Measurements from ENCODE around the gene CBLB. TPM values are rescaled to one million over a fixed set of nuclear protein-coding genes. Genes with fewer than 3 reads are reported as not detected.

Gene CBLB
- total and polyA plus RNA-seq, 2 experiments from 2014 or later, result 20.5 to 47.7 TPM

DNA sequence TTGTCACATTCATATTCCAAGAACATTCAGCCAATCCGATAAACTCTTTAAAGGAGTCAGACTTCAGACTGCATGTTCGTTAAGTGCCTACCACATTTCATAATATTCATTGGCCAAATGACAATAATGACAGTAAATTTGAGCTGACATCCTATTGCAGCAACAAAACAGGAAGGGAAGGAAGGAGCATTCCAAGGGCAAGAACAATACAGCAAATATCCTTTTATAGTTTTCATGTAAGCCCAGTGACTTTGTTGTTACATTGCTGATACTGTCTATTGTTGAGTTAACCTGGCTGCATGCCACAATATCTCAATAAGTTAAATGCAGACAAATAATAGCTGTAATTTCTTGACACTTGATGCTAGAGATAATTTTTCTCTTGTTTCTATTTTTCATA is 16.4 kb upstream of the CBLB start:
- no peak for ATAC-seq
- H3K4me2 ChIP-seq, result no peak overlapping the region
- no peaks in the 10 kb centered on the region for H3K27me3 ChIP-seq (ENCODE audit: insufficient read depth)
- H2AFZ ChIP-seq, result no peak overlapping the region
- H3F3A ChIP-seq (replicated peaks; ENCODE audit: low read depth), result no peaks in the 10 kb centered on the region
- no peak overlapping the region for H3K27ac Mint-ChIP-seq
- H3K4me1 ChIP-seq (ENCODE audit: insufficient read depth), result no peaks in the 10 kb centered on the region; the same call in 1 of the 2 replicates
- no peaks in the 10 kb centered on the region for H3K36me3 ChIP-seq (ENCODE audit: insufficient read depth)
- H3K27ac ChIP-seq (ENCODE audit: low read depth), result no peak overlapping the region
- H3K9me3 Mint-ChIP-seq, result no peaks in the 10 kb centered on the region
- no peaks in the 10 kb centered on the region for H4K20me1 ChIP-seq (replicated peaks; ENCODE audit: insufficient read depth)
- H3K4me3 ChIP-seq, result no peak overlapping the region
- H3K36me3 Mint-ChIP-seq (ENCODE audit: low read depth), result no peaks in the 10 kb centered on the region
- no peaks in the 10 kb centered on the region for H3K4me1 Mint-ChIP-seq
- TF ChIP-seq, protein P1, sequence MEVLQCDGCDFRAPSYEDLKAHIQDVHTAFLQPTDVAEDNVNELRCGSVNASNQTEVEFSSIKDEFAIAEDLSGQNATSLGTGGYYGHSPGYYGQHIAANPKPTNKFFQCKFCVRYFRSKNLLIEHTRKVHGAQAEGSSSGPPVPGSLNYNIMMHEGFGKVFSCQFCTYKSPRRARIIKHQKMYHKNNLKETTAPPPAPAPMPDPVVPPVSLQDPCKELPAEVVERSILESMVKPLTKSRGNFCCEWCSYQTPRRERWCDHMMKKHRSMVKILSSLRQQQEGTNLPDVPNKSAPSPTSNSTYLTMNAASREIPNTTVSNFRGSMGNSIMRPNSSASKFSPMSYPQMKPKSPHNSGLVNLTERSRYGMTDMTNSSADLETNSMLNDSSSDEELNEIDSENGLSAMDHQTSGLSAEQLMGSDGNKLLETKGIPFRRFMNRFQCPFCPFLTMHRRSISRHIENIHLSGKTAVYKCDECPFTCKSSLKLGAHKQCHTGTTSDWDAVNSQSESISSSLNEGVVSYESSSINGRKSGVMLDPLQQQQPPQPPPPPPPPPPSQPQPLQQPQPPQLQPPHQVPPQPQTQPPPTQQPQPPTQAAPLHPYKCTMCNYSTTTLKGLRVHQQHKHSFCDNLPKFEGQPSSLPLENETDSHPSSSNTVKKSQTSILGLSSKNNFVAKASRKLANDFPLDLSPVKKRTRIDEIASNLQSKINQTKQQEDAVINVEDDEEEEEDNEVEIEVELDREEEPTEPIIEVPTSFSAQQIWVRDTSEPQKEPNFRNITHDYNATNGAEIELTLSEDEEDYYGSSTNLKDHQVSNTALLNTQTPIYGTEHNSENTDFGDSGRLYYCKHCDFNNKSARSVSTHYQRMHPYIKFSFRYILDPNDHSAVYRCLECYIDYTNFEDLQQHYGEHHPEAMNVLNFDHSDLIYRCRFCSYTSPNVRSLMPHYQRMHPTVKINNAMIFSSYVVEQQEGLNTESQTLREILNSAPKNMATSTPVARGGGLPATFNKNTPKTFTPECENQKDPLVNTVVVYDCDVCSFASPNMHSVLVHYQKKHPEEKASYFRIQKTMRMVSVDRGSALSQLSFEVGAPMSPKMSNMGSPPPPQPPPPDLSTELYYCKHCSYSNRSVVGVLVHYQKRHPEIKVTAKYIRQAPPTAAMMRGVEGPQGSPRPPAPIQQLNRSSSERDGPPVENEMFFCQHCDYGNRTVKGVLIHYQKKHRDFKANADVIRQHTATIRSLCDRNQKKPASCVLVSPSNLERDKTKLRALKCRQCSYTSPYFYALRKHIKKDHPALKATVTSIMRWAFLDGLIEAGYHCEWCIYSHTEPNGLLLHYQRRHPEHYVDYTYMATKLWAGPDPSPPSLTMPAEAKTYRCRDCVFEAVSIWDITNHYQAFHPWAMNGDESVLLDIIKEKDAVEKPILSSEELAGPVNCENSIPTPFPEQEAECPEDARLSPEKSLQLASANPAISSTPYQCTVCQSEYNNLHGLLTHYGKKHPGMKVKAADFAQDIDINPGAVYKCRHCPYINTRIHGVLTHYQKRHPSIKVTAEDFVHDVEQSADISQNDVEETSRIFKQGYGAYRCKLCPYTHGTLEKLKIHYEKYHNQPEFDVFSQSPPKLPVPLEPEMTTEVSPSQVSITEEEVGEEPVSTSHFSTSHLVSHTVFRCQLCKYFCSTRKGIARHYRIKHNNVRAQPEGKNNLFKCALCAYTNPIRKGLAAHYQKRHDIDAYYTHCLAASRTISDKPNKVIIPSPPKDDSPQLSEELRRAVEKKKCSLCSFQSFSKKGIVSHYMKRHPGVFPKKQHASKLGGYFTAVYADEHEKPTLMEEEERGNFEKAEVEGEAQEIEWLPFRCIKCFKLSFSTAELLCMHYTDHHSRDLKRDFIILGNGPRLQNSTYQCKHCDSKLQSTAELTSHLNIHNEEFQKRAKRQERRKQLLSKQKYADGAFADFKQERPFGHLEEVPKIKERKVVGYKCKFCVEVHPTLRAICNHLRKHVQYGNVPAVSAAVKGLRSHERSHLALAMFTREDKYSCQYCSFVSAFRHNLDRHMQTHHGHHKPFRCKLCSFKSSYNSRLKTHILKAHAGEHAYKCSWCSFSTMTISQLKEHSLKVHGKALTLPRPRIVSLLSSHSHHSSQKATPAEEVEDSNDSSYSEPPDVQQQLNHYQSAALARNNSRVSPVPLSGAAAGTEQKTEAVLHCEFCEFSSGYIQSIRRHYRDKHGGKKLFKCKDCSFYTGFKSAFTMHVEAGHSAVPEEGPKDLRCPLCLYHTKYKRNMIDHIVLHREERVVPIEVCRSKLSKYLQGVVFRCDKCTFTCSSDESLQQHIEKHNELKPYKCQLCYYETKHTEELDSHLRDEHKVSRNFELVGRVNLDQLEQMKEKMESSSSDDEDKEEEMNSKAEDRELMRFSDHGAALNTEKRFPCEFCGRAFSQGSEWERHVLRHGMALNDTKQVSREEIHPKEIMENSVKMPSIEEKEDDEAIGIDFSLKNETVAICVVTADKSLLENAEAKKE (CRISPR knock-in tag; IDR thresholded peaks at IDR 0.05), result no peak
- TF ChIP-seq, protein P2, sequence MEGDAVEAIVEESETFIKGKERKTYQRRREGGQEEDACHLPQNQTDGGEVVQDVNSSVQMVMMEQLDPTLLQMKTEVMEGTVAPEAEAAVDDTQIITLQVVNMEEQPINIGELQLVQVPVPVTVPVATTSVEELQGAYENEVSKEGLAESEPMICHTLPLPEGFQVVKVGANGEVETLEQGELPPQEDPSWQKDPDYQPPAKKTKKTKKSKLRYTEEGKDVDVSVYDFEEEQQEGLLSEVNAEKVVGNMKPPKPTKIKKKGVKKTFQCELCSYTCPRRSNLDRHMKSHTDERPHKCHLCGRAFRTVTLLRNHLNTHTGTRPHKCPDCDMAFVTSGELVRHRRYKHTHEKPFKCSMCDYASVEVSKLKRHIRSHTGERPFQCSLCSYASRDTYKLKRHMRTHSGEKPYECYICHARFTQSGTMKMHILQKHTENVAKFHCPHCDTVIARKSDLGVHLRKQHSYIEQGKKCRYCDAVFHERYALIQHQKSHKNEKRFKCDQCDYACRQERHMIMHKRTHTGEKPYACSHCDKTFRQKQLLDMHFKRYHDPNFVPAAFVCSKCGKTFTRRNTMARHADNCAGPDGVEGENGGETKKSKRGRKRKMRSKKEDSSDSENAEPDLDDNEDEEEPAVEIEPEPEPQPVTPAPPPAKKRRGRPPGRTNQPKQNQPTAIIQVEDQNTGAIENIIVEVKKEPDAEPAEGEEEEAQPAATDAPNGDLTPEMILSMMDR (conservative IDR thresholded peaks at IDR 0.05; ENCODE audit: low read depth in 2 of 2), result no peak
- TF ChIP-seq, protein P3, sequence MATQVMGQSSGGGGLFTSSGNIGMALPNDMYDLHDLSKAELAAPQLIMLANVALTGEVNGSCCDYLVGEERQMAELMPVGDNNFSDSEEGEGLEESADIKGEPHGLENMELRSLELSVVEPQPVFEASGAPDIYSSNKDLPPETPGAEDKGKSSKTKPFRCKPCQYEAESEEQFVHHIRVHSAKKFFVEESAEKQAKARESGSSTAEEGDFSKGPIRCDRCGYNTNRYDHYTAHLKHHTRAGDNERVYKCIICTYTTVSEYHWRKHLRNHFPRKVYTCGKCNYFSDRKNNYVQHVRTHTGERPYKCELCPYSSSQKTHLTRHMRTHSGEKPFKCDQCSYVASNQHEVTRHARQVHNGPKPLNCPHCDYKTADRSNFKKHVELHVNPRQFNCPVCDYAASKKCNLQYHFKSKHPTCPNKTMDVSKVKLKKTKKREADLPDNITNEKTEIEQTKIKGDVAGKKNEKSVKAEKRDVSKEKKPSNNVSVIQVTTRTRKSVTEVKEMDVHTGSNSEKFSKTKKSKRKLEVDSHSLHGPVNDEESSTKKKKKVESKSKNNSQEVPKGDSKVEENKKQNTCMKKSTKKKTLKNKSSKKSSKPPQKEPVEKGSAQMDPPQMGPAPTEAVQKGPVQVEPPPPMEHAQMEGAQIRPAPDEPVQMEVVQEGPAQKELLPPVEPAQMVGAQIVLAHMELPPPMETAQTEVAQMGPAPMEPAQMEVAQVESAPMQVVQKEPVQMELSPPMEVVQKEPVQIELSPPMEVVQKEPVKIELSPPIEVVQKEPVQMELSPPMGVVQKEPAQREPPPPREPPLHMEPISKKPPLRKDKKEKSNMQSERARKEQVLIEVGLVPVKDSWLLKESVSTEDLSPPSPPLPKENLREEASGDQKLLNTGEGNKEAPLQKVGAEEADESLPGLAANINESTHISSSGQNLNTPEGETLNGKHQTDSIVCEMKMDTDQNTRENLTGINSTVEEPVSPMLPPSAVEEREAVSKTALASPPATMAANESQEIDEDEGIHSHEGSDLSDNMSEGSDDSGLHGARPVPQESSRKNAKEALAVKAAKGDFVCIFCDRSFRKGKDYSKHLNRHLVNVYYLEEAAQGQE (IDR thresholded peaks at IDR 0.05; ENCODE audit: unreplicated experiment), result no peak
- H3K9me2 ChIP-seq (ENCODE audit: insufficient read depth), result no peaks in the 10 kb centered on the region
- H3K27me3 Mint-ChIP-seq (ENCODE audit: insufficient read depth, low read depth, poor library complexity), result peaks cover 4% of the 10 kb centered on the region
- no peak for DNase-seq (ENCODE audit: low spot score)
- H3K4me3 Mint-ChIP-seq, result no peak overlapping the region
- no peaks in the 10 kb centered on the region for H3K79me2 ChIP-seq (replicated peaks; ENCODE audit: insufficient read depth)

All from GM23338 (cell line).